ENCODE data around the gene RRP8. TPM values are rescaled to one million over a fixed set of nuclear protein-coding genes. Genes with fewer than 3 reads are reported as not detected.
A peak's percentile ranks its signal among the peaks of the same experiment; 100 is the strongest.

The RRP8 gene
- 14.2 and 16.0 TPM in 2 replicates for total RNA-seq (2021)
- long read RNA-seq, full-length matches to known transcripts, result 69 of 107 reads
- long read RNA-seq, partial matches to known transcripts, result 2 of 107 reads
- long read RNA-seq, other reads (novel, unspliced or antisense), result 36 of 107 reads

DNA sequence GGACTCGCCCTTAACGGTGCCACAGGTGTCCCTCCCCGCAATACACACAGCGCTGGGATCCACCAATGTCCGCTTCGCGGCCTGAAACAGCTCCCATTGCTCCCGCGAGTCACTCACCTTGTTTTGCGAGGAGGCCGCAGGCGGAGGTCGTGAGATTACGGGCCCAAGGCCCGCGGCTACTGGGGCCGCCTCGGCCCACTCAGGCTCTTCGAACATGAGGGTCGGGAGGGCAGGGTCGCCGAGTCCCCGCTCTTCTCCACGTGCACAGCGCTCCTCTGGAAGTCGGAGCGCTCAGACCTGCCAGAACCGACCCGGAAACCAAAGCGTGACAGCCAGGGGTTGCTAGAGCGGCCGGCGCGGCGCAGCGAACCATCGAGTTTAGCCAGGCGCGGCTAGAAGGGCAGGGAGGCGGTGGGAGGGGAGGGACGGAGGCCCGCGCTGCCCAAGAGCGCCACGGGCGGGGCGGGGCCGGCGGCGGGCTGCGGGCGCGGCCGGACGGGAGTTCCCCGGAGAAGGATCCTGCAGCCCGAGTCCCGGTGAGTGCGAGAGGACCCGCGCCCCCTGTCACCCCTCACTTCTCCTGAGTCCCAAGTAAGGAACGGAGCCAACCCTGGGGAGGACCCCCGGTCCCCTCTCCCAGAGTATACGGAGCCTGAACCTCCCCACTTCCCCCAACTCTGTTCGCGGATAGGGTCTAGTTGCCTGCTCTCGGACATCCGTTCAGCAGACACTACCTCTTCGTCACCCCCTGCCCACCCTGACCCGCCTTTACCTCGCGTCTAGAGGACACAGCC, at the start of gene RRP8, which contains the start of gene ILK:
Gene RRP8 (minus strand): TSS at position 330 of the 794 bp plus-strand sequence. CDS start 114 bp downstream, at position 216.
Gene ILK (plus strand): TSS at position 488 of the 794 bp plus-strand sequence. CDS start 498 bp downstream, outside the sequence.
- peaks cover 3% of the 10 kb centered on the region; the same call in 1 of the 2 replicates for H3K4me1 ChIP-seq (ENCODE audit: insufficient read depth, low read length)
- H2AK5ac ChIP-seq (ENCODE audit: insufficient read length, low read length), result no peak within 1 kb of the TSS
- no peak within 1 kb of the TSS for H4K5ac ChIP-seq (ENCODE audit: insufficient read length, low read depth, low read length)
- no peak within 1 kb of the TSS for H4K8ac ChIP-seq (replicated peaks; ENCODE audit: insufficient read length, low read depth, low read length)
- peaks cover 7% of the 10 kb centered on the region; the same call in 1 of the 2 replicates for H3K79me2 ChIP-seq (ENCODE audit: insufficient read depth, low read length)
- Mint-ChIP-seq H3K4me1 (peaks cover 15 to 16% of the 10 kb centered on the region in 2 experiments), H3K4me3 (no peak within 1 kb of the TSS), H3K9me3 (no peaks in the 10 kb centered on the region), H3K27ac (no peak within 1 kb of the TSS), H3K27me3 (ENCODE audit: low read depth) (no peaks in the 10 kb centered on the region; the same call in 1 of the 2 replicates), H3K36me3 (ENCODE audit: insufficient read depth in 1 of 3, low read depth in 3 of 3) (peaks cover 12 to 49% (median 35%) of the 10 kb centered on the region in 3 experiments; a peak in 6 of 7 replicates)
- H3T11ph ChIP-seq (ENCODE audit: low read length), result no peak within 1 kb of the TSS
- H3K9me3 ChIP-seq (ENCODE audit: control insufficient read depth, low read depth, low read length), result no peaks in the 10 kb centered on the region
- TF ChIP-seq, protein P1, sequence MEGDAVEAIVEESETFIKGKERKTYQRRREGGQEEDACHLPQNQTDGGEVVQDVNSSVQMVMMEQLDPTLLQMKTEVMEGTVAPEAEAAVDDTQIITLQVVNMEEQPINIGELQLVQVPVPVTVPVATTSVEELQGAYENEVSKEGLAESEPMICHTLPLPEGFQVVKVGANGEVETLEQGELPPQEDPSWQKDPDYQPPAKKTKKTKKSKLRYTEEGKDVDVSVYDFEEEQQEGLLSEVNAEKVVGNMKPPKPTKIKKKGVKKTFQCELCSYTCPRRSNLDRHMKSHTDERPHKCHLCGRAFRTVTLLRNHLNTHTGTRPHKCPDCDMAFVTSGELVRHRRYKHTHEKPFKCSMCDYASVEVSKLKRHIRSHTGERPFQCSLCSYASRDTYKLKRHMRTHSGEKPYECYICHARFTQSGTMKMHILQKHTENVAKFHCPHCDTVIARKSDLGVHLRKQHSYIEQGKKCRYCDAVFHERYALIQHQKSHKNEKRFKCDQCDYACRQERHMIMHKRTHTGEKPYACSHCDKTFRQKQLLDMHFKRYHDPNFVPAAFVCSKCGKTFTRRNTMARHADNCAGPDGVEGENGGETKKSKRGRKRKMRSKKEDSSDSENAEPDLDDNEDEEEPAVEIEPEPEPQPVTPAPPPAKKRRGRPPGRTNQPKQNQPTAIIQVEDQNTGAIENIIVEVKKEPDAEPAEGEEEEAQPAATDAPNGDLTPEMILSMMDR (conservative IDR thresholded peaks at IDR 0.05), result no peak
- no peaks in the 10 kb centered on the region for H3K79me1 ChIP-seq (ENCODE audit: insufficient read depth, low read depth, low read length, poor library complexity, severe bottlenecking)
- H3K4ac ChIP-seq (ENCODE audit: low read depth, low read length), result no peak within 1 kb of the TSS; the same call in 1 of the 2 replicates
- peak; percentile 88 for DNase-seq
- H2BK15ac ChIP-seq (ENCODE audit: low read depth, low read length), result no peak within 1 kb of the TSS
- H3K4me2 ChIP-seq (ENCODE audit: insufficient read depth, insufficient read length, low read length), result peak within 1 kb of the TSS; percentile 88
- H2BK12ac ChIP-seq (ENCODE audit: insufficient read length, low read depth, low read length), result no peak within 1 kb of the TSS
- H3K27ac ChIP-seq (ENCODE audit: insufficient read length, low read depth, low read length), result no peak within 1 kb of the TSS
- peak within 1 kb of the TSS; percentile 25 for H2BK5ac ChIP-seq (ENCODE audit: insufficient read length, low read length)
- no CpG with 5 or more reads among the region's 72 CpGs for WGBS (ENCODE audit: extremely low coverage, insufficient read length, low lambda C conversion rate)
- no peak within 1 kb of the TSS for H3K23ac ChIP-seq (ENCODE audit: insufficient read length, low read depth, low read length)
- no peak within 1 kb of the TSS for H2BK20ac ChIP-seq (ENCODE audit: low read depth, low read length, poor library complexity, severe bottlenecking)
- H3K23me2 ChIP-seq (ENCODE audit: insufficient read length, low read depth, low read length, poor library complexity, severe bottlenecking), result peaks cover 15% of the 10 kb centered on the region
- H3K14ac ChIP-seq (ENCODE audit: insufficient read depth, low read length), result peak within 1 kb of the TSS; percentile 91; the same call in 1 of the 2 replicates
- no peak within 1 kb of the TSS for H4K91ac ChIP-seq (ENCODE audit: insufficient read length, low read depth, low read length)
- H3K56ac ChIP-seq (ENCODE audit: insufficient read length, low read depth, low read length), result no peak within 1 kb of the TSS
- H3K27me3 ChIP-seq (ENCODE audit: insufficient read depth, low read length), result no peaks in the 10 kb centered on the region
- H3K18ac ChIP-seq (ENCODE audit: insufficient read length, low read depth, low read length), result peak within 1 kb of the TSS; percentile 86
- H3K9ac ChIP-seq (ENCODE audit: extremely low read depth, insufficient read length, low read length), result peak within 1 kb of the TSS; percentile 95
- no peak within 1 kb of the TSS for H2AFZ ChIP-seq (ENCODE audit: low read length)
- H2BK120ac ChIP-seq (ENCODE audit: low read depth, low read length, poor library complexity, severe bottlenecking), result no peak within 1 kb of the TSS
- H4K20me1 ChIP-seq (ENCODE audit: control insufficient read depth, insufficient read depth, insufficient read length), result no peaks in the 10 kb centered on the region
